ENCODE measurements around the gene AKAP9. TPM values are rescaled to one million over a fixed set of nuclear protein-coding genes. Genes with fewer than 3 reads are reported as not detected.
"Not testable (repeated sequence)": the region's sequence is repeated elsewhere in the genome, so short reads cannot be mapped to it uniquely, and the experiment has no call there.

Gene AKAP9
- total RNA-seq, 4 donors from 2014 or later = 91.1 to 150 (median 124) TPM

GRCh38 chr7:91973639-91974038 is 33.0 kb downstream of the AKAP9 start:
- Histone ChIP-seq H3K27ac (no peak overlapping the region), H3K4me1 (no peaks in the 10 kb centered on the region), H3K27me3 (no peaks in the 10 kb centered on the region), H3K36me3 (no peaks in the 10 kb centered on the region), H3K9me3 (no peaks in the 10 kb centered on the region), H3K4me3 (replicated peaks in 1 of 3) (no peak overlapping the region)
- 92 to 93% methylated on average over 5 of the region's 5 CpGs for WGBS, 2 donors
- DNase-seq = no peak
- intact Hi-C loops (cut with DNase I) = no loop called here
- TF ChIP-seq POLR2A (IDR thresholded peaks at IDR 0.05) = no peak
- TF ChIP-seq CTCF (IDR thresholded peaks at IDR 0.05) = no peak

DNA sequence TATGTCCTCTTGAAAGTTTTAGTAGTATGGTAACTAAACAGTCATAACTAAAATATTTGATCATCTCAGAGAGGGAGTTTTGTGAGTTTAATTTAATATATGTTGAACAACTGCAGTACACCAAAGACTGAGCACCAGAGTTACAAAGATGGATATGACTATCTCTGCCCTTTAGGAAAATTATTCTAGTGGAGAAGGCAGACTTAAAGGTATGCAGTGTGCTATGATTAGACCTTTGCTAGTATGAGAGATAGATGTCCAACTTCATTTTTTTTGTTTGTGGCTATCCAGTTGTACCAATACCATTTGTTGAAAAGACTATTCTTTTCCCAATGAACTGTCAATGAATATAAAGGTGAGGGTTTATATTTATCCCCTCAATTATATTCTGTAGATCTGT is 33.4 kb downstream of the AKAP9 start:
- Histone ChIP-seq H3K4me1 (no peaks in the 10 kb centered on the region), H3K27me3 (no peaks in the 10 kb centered on the region), H3K9me3 (no peaks in the 10 kb centered on the region), H3K4me3 (replicated peaks in 1 of 3) (no peak overlapping the region), H3K36me3 (no peaks in the 10 kb centered on the region), H3K27ac (no peak overlapping the region)
- intact Hi-C loops (cut with DNase I) = no loop called here
- TF ChIP-seq CTCF (IDR thresholded peaks at IDR 0.05) = no peak
- no peak for TF ChIP-seq POLR2A (IDR thresholded peaks at IDR 0.05)
- no peak for DNase-seq

DNA sequence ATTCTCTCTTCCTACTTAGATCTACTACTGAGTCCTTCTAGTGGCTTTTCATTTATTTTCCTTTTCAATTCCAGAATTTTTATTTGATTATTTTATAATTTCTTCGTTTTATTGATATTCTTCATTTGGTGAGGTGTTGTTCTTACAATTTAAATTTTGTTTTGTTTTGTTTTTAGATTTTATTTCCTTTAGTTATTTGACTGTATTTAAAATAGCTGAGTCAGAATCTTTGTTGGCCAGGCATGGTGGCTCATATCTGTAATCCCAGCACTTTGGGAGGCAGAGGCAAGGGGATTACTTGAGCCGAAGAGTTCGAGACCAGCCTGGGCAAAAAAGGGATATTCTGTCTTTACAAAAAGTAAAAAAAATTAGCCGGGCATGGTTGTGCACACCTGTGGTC is 36.1 kb downstream of the AKAP9 start:
- 94 to 96% methylated on average over 4 of the region's 4 CpGs for WGBS, 2 donors
- H3K27ac ChIP-seq = no peak overlapping the region
- no peaks in the 10 kb centered on the region for H3K9me3 ChIP-seq
- H3K4me1 ChIP-seq = no peaks in the 10 kb centered on the region
- intact Hi-C loops (cut with DNase I) = no loop called here
- H3K36me3 ChIP-seq = peaks cover 0 to 3% of the 10 kb centered on the region in 2 donors
- H3K27me3 ChIP-seq = no peaks in the 10 kb centered on the region
- no peak for TF ChIP-seq POLR2A (IDR thresholded peaks at IDR 0.05)
- no peak for TF ChIP-seq CTCF (IDR thresholded peaks at IDR 0.05)
- H3K4me3 ChIP-seq (replicated peaks in 1 of 3) = no peak overlapping the region
- DNase-seq = no peak

DNA sequence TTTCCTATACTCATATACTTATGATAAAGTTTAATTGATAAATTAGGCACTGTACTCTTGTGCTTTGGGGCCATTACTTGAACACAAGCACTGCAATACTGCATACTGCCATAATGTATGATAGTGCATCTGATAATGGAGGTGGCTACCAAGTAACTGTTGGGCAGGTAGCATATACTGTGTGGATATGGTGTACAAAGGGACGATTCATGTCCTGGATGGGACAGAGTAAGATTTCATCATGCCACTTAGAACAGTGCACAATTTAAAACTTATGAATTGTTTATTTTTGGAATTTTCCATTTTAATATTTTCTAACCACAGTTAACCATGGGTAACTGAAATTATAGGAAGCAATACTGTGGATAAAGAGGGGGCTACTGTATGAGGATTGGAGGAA is 38.9 kb downstream of the AKAP9 start:
- TF ChIP-seq POLR2A (IDR thresholded peaks at IDR 0.05) (no peak), CTCF (IDR thresholded peaks at IDR 0.05) (no peak)
- Histone ChIP-seq H3K4me1 (no peaks in the 10 kb centered on the region), H3K27me3 (no peaks in the 10 kb centered on the region), H3K36me3 (peaks cover 0 to 3% of the 10 kb centered on the region in 2 donors), H3K4me3 (replicated peaks in 1 of 3) (no peak overlapping the region), H3K9me3 (no peaks in the 10 kb centered on the region), H3K27ac (no peak overlapping the region)
- no peak for DNase-seq
- WGBS, 2 donors = 94 to 100% methylated on average over 1 of the region's 1 CpG
- intact Hi-C loops (cut with DNase I) = no loop called here

- not testable (repeated sequence) for DNase-seq
Observed at GRCh38 chr7:91982352-91982751, 41.7 kb downstream of the AKAP9 start.

DNA sequence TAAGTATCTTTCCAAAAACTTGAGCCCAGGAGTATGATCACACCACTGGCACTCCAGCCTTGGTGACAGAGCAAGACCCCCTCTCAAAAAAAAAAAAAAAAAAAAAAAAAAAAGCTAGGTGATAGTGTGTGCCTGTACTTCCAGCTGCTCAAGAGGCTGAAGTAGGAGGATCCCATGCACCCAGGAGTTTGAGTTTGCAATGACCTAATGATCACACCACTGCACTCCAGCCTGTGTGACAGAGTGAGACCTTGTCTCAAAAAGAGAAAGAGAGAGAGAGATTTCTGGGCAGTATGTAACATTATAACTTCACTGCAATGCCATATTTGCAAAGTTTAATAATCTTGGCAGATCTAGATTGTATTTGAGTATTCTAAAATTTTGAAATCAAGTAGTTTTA is 47.6 kb downstream of the AKAP9 start:
- Histone ChIP-seq H3K9me3 (no peaks in the 10 kb centered on the region), H3K4me3 (replicated peaks in 1 of 3) (no peak overlapping the region), H3K36me3 (peaks cover 3% of the 10 kb centered on the region in 2 donors), H3K27me3 (no peaks in the 10 kb centered on the region), H3K27ac (no peak overlapping the region), H3K4me1 (no peaks in the 10 kb centered on the region)
- TF ChIP-seq CTCF (IDR thresholded peaks at IDR 0.05) (no peak), POLR2A (IDR thresholded peaks at IDR 0.05) (no peak)
- intact Hi-C loops (cut with DNase I) = no loop called here
- DNase-seq = peak in 1 of 2 donors; percentile 11

More at GRCh38 chr7:91982352-91982751, 41.7 kb downstream of the AKAP9 start:
- H3K27ac ChIP-seq; H3K4me1 ChIP-seq; intact Hi-C loops (cut with DNase I); H3K4me3 ChIP-seq (replicated peaks in 1 of 3); H3K9me3 ChIP-seq; H3K27me3 ChIP-seq; H3K36me3 ChIP-seq: not testable (repeated sequence)
- WGBS, 2 donors = 96 to 98% methylated on average over 4 of the region's 4 CpGs
